NCI-H1092 treated with DMSO at 0.1 percent for 48 hours (cell line): ENCODE results near the gene IRS2.

Experiments used
- DNase-seq: peaks from one replicate; lab custom pipeline; 2025; lab: John Stamatoyannopoulos, UW

Gene IRS2

DNA sequence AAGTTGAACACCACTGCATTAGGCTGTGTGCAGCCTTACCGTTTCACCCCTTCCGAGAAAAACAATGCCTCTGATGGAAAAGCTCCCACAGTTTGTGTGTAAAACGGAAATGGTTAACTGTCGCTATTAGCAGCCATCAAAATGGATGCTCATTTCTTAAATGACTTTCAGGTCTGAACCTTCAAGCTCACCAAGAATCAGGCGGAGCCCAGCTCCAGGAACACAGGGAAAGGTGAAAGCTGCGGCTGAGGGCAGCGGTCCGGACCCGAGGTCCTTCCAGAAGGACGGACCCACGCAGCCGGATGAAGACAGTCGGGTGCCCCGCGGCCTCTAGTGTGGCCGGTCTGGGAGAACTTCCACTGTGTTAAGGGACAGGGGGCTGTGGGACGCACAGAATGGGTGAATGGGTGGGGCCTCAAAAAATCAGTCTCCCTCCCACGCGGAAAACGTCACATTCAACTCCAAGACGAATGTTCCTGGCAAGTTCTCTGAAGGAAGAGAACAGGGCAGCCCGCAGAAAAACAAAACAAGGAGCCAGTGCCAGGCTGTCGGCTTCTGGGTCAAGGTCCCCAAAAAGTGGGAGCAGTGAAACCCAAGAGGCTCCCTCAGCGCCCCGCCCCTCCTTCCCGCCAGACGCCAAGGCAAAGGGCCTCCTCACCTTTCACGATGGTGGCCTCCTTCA lies 4.9 kb downstream of the IRS2 start:
- DNase-seq: no peak

DNA sequence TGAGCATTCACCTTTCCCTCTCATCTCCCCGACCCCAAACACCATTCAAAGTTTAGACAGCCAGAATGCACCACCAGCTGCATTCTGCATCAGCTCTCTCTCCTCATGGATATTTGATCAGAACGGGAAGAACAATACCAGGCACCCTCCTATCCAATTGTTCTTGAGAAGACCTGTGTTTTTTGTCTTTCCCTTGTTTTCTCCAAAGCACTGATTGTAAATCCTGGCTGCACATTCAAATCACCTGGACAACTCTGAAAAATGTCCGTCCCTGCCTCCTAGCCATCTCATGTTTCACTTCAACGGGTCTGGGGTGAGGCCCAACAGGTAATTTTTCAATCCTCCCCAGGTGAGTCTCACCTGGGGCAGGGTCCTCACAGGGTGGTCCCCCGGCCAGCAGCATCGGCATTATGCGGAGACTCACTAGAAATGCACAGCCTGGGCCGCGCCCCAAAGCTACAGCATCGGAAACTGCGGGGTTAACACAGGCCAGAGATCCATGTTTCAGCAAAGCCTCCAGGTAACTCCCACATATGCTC lies 5.5 kb downstream of the IRS2 start:
- no peak for DNase-seq

DNA sequence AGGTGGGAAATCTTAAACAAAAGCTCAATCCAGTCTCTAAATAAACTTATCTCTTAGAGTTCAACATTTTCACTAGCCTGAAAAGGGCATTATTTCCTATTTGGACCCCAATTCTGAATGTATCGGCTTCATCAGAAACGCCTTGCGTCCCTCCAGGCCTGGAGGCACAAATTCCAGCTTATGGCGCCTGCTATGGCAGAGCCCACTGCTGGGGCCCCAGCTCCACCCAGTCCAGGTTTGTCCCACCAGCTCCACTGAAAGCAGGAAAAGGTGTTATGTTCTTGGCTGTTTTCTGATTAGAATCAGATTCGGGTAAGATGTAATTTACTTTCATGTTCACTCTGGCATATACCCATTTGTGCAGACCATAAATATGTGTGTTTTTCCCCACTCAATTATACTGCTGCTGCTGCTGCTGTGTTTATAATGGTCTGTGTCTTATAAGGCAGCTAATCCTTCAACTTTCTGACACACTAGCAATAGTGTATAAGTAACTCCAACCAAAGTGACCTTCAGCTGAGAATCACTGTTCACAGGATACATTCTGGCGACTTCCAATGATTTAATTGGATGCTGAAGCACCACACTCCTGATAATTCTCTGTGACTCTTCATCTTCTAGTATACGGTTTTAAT lies 6.4 kb downstream of the IRS2 start:
- no peak for DNase-seq

DNA sequence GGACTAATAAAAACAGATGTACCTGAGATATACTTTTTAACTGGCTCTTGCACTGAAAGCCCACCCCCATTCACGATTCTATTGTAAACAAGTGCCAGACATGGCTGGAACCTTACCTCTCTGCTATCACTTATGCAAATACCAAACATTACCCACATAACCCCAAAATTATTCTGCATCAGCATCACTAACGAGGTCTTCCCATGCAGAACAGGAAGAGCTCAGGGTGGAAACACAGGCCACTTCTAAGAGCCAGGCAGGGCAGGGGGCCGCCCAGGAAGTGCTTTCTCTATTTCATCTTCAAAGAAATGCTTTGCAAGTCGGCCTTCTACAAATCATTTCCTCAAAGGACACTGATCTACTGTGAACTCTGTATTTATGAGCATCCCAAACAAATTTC lies 7.3 kb downstream of the IRS2 start:
- no peak for DNase-seq

DNA sequence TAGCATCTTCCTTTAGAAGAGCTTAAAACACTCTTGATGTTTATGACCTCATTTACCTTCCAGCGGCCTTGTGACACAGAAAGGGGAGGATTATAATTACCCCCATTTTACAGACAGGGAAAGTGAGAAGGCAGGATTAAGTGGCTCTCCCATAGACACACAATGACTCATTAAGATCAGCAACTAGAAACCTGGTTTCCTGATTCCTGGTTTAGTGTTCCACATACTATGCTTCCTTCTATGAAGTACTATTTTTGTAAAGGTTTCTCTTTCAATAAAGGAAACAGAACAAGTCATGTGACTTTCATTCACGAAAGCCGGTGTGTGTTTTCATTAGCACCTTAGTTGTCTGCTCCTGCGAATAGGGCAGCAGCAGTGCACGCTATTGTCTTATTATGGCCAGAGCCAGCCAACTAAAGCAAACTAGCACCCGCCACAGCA lies 8.3 kb downstream of the IRS2 start:
- no peak for DNase-seq

DNA sequence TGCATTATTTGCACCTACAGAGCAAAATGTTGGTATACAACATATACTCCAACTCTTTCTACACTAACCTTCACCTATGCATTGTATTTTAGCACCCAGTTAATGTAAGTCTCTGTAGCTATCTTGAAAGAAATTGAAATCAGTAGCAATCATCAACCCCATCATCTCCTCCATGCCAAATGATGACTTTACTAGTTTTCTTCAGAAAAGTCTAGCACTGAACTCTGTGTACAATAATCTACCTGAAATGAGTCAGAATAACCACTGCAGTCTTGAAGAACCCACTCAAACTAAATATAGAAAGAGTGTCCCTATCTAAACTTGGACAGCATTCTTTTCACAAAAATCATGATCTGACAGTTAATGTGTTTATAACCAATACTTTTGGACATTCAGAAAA lies 9.8 kb downstream of the IRS2 start:
- DNase-seq: no peak

DNA sequence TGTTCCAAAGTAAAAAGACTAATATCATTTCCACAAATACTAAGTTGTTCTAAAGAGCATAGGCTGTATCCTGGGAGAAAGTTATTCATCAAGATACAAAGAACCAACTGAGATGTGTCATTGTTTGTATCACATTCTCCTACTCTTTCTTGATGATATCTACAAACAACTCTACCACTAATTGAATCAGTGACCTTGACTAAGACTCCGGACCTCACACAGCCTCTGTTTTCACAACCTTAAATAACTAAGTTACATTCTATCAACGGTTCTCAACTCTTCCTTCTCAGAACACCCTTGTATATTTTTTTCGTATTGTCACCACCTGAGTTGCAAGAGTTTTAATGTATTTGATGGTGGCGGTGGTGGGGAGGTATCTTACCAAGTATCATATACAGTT lies 12.6 kb downstream of the IRS2 start:
- no peak for DNase-seq

DNA sequence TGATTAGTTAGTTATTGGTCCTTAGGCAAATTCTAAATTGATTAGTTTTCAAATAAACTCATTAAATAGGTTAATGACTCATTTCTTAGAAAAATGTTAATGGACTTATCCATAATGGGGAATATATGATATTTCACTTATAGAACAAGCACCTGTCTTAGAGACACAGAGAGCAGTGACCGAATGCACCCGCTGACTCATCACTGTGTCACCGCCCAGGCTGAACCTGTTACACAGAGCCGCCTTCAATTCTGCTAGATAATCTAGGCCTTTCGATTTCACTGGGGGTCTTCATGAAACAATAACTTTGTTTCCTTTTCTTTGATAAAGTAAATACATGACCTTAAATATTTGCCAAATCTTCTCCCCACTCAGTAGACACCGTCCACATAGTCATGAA lies 13.1 kb downstream of the IRS2 start:
- DNase-seq: no peak

DNA sequence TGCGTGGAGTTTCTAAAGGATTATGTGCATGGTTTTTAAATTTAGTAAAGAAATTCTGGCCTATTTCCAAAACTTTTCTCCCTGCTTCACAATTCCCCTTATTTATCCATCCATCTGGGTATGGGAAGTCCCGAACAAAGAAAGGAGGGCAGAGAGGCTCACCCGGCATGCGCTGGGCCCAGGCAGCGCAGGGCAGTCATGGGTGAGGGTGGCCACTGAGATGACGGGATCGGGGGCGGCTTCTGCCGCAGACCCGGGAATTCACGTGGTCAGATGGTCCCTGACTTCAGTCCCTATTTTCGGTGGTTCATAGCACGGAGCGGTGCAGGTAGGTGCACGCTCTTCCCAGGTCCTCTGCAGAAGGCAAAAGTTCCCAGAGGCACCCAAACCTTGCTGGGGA lies 14.5 kb downstream of the IRS2 start:
- no peak for DNase-seq

DNA sequence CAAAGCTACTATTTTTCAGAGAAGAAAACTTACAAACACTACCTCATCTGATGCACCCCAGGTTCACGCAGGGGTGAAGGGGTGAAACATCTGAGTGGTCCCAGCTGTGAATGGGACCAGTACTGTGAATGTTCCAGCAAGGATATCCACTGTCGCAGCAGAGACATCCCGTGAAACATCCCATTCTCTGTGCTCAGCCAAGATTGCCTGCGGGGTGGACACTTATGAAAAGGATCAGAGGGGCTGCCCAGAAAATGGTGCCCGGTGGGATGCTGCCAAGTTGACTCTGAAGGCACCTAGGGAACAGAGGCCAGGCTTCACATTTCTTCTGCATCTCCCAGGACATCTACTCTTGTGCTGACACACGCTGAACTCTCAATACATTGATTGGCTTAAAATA lies 15.9 kb downstream of the IRS2 start:
- DNase-seq: no peak

DNA sequence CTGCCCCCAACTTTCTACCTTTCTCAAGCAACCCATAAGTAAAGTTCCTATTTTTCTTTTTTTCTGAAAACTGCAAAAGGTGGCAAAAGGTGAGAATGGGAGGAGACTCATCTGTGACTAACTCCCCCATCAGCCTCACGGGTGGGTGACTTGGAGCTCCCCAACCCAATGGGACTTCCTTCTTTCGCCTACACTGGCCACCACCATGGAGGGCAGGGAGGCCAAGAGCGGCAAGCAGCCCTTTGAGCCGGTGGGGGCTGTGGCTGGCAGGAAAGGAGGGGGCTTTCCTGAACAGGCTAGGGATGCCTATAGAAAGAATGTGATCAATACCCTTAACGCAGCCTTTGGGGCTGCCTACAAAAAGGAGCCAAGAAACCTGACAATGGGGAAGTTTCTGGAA lies 16.5 kb downstream of the IRS2 start:
- no peak for DNase-seq

DNA sequence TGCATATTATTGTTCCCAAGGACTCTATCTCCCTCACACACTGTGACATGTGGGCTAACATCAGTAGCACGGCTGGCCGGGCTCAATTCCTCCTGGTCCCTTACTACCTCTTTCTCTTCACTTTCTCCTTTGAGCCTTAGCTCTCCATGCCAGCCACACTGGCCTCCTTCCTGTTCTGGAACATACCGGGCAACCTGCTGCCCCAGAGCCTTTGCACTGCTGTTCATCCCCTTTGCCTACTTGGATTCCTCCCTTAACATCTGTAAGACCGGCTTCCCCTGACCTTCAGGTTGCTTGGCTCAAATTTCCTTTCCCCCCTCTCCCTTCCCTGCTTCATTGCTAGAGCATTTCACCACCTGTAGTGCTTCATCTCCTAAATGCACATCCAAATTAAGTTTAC lies 17.1 kb downstream of the IRS2 start:
- no peak for DNase-seq

DNA sequence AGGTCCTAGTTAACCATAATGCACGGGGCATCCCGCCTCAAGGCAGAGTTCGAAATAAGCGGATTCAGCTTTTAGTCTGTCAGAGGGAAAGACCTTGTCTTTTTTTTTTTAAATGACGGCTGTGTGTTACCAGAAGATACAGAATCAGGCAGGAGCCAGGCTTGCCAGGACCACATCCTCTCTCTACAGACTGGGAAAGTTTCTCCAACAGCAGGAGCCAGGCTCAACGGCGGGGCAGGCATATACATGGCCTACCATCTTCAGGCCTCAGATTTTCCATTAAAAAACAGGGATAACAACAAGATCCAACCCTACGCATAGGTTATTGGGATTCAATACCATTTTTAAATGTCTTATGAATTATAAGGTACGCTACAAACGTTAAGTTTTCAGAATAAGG lies 17.8 kb downstream of the IRS2 start:
- no peak for DNase-seq

DNA sequence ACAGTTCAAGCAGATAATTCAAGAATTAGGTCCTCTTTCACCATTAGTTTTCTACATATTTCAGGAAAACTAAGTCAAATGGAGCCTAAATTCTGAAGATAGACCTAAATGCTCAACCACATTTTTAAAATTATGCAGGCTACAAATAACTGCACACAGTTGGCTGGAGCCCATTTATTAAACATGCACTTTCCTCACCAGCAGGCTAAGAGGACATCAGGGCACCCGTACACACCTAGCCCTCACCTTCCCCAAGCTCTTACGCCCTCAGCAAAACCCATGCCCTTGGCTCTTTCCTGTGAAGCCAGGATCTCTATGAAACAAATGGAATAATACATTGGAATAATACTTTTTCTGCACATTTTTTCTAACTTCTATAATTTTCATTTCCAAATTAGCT lies 18.2 kb downstream of the IRS2 start:
- no peak for DNase-seq

DNA sequence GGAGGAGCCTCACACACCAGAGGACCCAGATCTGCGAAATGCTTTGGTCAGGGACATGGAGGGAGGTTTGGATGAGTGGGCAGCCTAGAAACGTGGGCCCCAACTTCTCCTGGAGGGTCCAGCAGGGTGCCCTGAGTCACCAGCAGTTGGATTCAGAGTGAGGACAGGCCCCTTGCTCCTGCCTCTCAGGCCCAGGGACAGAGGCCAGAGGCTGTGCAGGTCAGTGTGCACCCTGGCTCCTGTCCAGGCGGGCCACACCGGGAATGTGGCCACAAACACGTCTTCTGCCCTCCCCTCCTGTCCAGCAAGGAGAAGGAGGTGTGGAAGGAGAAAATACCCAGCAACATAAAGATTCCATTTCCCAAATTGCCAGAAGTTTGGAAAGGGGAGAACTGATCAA lies 19.4 kb downstream of the IRS2 start:
- DNase-seq: no peak

DNA sequence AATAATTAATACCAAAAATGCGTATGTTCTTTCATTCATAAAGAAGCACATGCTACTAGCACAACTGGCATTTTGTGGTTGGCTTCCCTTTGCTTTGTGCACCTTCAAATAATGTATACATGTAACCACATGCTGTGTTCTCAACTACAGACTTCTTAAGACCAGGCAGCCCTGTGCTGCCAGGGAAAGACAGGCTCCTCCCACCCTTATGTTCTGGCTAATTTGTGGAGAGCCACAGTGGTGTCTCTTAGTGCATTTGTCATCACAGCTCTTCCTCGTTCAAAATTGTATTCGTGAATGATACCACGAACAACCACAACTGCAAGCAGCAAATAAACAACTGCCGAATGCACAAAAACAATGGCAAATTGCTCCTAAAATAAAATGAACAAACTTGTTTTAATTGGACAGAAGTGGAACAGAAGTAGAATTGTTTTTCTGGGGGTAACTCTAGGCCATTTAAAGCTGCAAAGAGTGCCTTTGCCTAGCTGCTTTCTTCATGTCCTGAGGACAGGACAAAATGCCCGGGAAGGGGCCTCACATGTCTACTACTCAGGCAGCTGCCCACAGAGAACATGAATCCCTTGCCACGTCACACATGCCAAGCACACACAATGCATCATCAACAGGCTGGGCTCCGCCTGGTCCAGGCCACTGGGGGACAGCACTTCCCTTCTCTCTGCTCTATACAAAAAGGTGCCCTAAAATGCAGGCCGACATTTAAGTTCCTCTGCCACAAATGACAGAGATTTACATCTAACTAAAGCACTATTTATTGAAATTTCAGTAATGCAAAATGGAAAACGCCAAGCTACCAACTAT lies 21.7 kb downstream of the IRS2 start:
- DNase-seq: no peak

DNA sequence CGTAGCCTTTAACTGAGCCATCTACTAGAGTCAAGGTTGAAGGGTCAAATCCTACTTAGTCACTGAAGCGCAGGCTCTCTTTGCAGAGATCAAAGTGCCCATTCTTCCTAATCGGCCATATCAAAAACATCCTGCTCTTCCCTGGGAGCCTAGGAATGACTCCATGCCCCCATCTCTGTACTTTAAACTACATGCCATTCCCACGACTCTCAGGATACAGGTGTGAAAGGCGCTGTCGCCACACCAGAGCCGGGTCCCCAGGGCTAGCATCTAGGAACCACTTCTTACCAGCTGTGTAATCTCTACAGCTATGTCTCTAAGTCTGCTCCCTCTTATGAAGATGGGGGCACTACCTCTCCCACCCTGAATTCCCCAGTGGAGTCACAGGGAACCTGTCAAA lies 22.3 kb downstream of the IRS2 start:
- DNase-seq: no peak

DNA sequence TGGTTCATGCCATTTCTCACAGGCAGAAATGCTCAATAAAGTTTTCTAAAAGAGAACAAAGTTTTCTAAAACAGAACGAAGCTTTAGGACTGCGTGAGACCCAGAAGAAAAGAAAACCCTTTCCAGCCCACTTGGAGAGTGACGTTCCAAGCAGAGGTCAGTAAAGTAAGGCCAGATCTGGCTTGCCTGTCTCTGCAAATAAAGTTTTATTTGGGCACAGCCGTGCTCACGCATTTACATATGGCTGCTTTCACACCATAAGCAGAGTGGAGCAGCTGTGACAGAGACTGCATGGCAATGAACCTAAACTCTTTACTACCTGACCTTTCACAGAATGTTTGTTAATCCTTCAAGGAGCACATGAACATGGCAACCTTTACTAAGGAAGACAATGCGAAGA lies 23.6 kb downstream of the IRS2 start:
- no peak for DNase-seq

DNA sequence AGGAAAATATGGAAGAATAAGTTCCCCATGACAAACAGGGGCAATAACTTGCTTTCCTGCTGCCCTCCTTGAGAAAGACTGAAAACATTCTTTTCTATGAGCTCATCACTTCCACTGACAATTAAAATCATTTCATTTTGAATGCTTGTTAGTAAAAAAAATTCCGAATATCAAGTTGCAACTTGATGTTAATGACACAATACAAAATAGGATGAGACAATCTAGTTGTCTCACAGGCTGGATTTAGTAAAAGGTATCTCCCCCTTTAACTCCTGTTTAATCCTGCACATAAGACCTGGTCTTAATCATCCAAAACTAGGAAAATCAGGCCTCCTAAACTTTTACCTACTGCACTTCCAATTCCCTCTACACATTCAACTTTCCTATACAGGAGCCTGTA lies 24.7 kb downstream of the IRS2 start:
- DNase-seq: no peak

DNA sequence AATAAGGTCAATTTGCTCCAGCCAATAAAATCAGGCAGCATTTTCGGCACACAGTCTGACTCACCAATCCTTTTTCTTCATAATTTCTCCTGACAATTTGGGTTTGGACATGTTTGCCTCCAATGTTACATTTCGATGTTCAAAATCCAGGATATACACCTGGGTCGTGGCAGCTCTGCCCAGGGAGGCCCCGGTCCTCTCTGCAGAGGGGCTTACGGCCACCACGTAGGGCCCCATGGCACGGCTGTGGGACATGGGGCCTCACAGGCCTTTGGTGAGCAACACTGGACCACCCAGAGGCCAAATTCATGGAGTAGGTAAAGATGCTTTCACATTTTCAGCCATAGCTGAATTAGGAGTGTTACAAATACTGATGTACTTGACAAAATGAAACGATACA lies 25.4 kb downstream of the IRS2 start:
- no peak for DNase-seq

DNA sequence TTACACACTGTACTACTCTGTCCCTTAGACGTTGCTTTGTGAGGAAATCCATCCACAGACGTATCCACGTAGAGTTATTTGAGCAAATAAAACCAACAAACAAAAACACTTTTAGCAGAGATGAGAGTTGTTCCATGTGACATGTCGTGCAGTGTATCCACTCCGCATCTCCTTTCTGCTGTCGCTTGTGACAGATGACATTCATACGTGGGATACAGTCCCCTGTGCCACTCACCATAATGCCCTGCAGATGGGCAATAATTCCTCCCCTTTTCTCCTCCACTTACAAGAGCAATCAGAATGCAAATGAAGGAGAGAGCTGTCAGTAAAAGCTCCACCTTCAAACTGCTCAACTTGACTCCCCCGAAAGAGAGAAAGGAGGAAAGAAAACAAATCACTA lies 26.0 kb downstream of the IRS2 start:
- no peak for DNase-seq

DNA sequence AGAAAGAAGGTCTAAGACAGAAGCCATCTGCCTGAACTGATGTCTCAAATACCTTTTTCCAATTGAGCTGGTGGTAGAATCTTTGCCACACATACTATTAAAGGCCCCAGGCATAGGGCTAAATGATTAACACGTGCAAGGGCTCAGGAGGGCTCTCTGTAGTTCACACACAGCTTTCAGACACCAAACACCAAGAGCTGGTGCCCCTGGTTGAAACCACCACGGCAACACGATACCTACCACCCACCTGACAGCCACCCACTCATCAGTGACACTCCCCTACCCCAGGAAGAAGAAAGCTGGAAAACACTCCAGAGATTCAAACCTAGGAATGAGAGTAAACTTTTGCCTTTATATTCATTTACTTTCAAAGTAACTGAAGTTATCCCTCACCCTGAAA lies 26.8 kb downstream of the IRS2 start:
- no peak for DNase-seq

DNA sequence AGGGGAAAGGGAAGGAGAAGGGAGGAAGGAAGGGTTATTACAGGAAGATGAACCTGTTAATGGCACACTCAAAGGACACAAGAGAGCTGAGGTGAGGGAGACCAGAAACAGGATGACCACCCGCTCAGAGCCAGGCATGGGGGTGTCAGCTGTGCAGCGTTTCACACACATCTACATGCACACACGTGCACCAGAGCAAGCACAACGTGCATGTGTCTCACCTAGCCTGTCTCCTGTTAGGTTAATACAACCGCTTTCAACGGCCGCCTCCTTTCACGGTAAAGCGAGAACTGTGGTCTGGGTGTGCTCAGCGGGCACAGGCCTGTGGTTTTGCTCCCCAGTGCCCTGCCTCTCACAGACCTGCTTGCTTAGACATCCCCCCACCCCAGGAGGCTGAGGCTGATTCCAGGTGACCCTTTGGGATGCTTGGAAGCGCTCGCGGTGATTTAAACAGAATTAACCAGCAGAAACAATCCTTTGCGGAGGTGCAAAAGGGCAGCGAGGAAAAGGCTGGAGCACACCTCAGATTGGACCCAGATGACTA lies 27.4 kb downstream of the IRS2 start:
- DNase-seq: no peak
